ENCODE data around the gene MAPK7. TPM values are rescaled to one million over a fixed set of nuclear protein-coding genes. Genes with fewer than 3 reads are reported as not detected.

Gene MAPK7
- total RNA-seq, 4 donors from 2014 or later, result 35.0 to 60.7 (median 46.5) TPM

DNA sequence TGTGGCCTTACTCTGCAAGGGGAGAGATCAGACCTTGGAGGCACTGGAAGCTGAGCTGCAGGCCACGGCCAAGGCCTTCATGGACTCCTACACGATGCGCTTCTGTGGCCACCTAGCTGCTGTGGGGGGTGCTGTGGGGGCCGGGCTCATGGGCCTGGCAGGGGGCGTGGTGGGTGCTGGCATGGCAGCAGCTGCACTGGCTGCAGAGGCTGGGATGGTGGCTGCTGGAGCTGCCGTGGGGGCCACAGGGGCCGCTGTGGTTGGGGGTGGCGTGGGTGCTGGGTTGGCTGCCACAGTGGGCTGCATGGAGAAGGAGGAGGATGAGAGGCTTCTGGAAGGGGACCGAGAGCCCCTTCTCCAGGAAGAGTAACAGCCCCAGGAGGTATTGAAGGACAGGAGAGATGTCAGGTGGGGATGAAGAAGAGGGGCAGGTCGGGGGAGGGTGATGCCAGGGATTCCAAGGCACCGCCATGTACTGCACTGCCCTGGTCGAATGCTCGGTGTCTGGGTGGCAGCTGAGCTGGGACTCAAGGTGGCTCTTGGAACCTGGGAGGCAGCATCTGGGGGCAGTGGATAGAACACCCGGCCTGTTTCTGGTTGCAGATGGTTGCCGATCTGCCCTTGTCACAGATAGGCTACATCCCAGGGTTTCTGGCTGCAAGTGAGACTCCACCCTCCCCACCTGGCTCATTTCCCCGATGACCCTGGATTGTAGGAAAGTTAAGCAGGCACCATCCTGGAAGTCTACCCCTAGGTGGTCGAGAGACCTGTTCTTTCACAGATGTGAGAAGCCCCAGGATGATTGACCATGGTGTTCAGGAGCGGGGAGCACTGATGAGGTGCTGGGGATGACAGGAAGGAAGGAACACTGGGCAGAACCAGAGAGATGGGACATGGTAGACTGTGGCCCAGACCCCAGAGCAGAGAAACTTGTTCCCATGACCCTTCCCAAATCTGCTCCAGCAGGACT, 37.8 kb downstream of the MAPK7 start:
- no peak overlapping the region for H3K4me3 ChIP-seq
- peaks cover 0 to 8% (median 0%) of the 10 kb centered on the region in 4 donors for H3K4me1 ChIP-seq
- no peak for DNase-seq
- H3K27me3 ChIP-seq, result no peaks in the 10 kb centered on the region
- no peaks in the 10 kb centered on the region for H3K9me3 ChIP-seq
- H3K27ac ChIP-seq, result no peak overlapping the region
- no peaks in the 10 kb centered on the region for H3K36me3 ChIP-seq
- TF ChIP-seq, protein P1, sequence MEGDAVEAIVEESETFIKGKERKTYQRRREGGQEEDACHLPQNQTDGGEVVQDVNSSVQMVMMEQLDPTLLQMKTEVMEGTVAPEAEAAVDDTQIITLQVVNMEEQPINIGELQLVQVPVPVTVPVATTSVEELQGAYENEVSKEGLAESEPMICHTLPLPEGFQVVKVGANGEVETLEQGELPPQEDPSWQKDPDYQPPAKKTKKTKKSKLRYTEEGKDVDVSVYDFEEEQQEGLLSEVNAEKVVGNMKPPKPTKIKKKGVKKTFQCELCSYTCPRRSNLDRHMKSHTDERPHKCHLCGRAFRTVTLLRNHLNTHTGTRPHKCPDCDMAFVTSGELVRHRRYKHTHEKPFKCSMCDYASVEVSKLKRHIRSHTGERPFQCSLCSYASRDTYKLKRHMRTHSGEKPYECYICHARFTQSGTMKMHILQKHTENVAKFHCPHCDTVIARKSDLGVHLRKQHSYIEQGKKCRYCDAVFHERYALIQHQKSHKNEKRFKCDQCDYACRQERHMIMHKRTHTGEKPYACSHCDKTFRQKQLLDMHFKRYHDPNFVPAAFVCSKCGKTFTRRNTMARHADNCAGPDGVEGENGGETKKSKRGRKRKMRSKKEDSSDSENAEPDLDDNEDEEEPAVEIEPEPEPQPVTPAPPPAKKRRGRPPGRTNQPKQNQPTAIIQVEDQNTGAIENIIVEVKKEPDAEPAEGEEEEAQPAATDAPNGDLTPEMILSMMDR (IDR thresholded peaks at IDR 0.05), result no peak
- TF ChIP-seq POLR2A (IDR thresholded peaks at IDR 0.05), result no peak

DNA sequence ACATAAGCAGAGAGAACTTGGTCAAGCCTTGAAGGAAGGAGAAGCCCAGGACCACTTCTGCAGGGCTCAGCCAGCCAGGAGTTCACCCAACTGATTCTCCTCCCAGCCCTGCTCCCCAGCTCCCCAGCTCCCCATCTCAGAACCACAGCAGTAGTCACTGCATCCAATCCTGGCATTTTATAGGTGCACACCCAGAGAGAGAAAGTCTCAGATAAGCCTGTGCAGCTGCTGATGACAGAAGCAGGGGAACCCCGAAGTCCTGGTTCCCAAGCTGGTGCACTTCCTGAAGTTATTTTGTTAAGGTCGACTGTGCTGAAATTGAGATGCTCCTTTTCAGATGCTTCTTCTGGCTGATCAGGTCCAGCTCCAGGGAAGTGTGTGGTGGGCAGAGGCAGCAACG, 39.3 kb downstream of the MAPK7 start:
- TF ChIP-seq, protein P1 (IDR thresholded peaks at IDR 0.05), result no peak
- TF ChIP-seq POLR2A (IDR thresholded peaks at IDR 0.05), result no peak
- Histone ChIP-seq H3K4me3 (no peak overlapping the region), H3K4me1 (peaks cover 0 to 8% (median 0%) of the 10 kb centered on the region in 4 donors), H3K36me3 (no peaks in the 10 kb centered on the region), H3K27ac (peak overlapping the region in 2 of 4 donors; percentile 25 to 48), H3K9me3 (no peaks in the 10 kb centered on the region), H3K27me3 (no peaks in the 10 kb centered on the region)
- DNase-seq, result no peak

DNA sequence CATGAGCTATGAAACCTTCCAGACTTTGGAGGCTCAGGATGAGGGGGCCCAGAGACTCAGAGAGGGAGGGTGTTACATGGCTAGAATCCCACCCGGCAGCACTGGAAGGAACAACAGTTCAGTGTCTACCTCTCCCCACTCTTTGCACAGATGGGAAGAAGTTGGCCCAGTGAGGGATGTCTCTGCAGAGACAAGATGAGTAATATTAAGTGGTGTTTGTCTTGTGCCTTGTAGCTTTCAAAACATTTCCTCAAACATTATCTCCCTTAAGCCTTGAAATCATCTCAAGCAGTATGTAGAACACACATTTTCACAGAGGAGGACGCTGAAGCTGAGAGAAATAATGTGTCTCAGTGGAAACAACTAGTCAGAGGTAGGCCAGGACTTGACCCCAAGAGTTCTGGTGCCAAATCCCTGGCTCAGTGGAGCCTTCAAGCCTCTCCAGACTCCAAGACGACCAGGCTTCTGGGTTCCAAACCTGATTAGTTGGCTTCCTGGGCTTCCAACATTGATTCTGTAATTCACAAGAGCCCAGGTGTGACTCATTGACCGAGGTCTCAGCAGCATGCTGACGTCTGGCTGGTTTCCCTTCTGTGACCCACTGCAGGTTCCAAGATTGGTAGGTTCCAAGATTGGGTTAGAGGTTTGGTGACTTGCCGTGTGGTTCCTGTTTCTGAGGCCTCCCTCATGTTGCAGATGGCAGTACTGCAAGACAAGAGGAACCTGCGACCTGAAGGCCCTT, 40.1 kb downstream of the MAPK7 start:
- no peak for TF ChIP-seq POLR2A (IDR thresholded peaks at IDR 0.05)
- TF ChIP-seq, protein P1 (IDR thresholded peaks at IDR 0.05), result no peak
- Histone ChIP-seq H3K4me1 (peaks cover 0 to 8% (median 0%) of the 10 kb centered on the region in 4 donors), H3K27me3 (no peaks in the 10 kb centered on the region), H3K4me3 (no peak overlapping the region), H3K27ac (peak overlapping the region in 2 of 4 donors; percentile 25 to 48), H3K9me3 (no peaks in the 10 kb centered on the region), H3K36me3 (no peaks in the 10 kb centered on the region)
- DNase-seq, result no peak

DNA sequence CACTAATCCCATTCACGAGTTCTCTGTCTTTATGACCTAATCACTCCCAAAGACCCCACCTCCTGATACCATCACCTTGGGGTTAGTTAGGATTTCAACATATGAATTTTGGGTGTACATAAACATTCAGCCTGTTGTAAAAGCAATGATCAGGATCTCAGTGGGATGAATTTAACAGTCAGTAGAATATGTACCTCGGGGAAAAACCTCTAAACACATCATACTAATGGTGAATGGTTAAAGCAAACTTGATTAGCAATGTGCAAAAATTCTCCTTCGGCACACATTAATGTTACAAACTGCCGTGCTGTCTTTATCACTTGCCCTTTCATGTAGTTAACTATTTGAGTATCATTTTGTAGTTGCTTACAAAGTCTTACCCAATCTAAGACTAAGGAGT, 42.9 kb downstream of the MAPK7 start:
- TF ChIP-seq POLR2A (IDR thresholded peaks at IDR 0.05), result no peak
- TF ChIP-seq, protein P1 (IDR thresholded peaks at IDR 0.05), result no peak
- DNase-seq, result no peak
- Histone ChIP-seq H3K27ac (no peak overlapping the region), H3K36me3 (no peaks in the 10 kb centered on the region), H3K9me3 (no peaks in the 10 kb centered on the region), H3K27me3 (no peaks in the 10 kb centered on the region), H3K4me3 (no peak overlapping the region), H3K4me1 (peaks cover 0 to 34% (median 0%) of the 10 kb centered on the region in 4 donors)

DNA sequence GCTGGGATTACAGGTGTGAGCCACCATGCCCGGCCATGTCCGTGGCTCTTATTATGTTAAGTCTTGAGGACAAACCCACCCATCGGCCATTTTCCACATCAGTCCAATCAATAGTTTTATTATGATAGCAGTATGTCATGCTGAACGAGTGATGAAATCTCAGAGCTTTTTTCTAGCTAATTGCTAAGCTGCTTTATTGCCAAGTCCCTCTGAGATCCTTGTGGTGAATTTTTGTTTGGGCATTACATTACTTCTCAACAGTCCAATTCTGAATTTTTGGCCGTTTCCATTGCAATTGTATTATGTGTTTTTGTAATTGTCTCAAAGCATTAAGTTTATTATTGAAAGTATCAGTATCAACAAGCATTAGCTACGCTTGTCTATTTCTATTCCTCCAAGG, 43.6 kb downstream of the MAPK7 start:
- H3K27ac ChIP-seq, result no peak overlapping the region
- H3K27me3 ChIP-seq, result no peaks in the 10 kb centered on the region
- peaks cover 0 to 39% (median 0%) of the 10 kb centered on the region in 4 donors for H3K4me1 ChIP-seq
- H3K4me3 ChIP-seq, result no peak overlapping the region
- no peaks in the 10 kb centered on the region for H3K9me3 ChIP-seq
- no peak for DNase-seq
- no peaks in the 10 kb centered on the region for H3K36me3 ChIP-seq
- TF ChIP-seq, protein P1 (IDR thresholded peaks at IDR 0.05), result no peak

Measured in Peyer's patch (tissue), 4 donors.